Lower leg skin (tissue), 4 donors: Measurements from ENCODE around the gene ADGRG3. TPM values are rescaled to one million over a fixed set of nuclear protein-coding genes. Genes with fewer than 3 reads are reported as not detected.

ENCODE experiments used
- DNase-seq, 2 donors: peaks; one replicate each; pipeline ENCODE4 v3.0.0-alpha.2; 2019; ENCODE audit warnings: low spot score in 2 of 2
- H3K4me3 ChIP-seq: fragments of 200-600 bp; sonication (generic); 2 replicates; pipeline ENCODE4 v1.5.1; 2017; ENCODE audit warnings: mild to moderate bottlenecking, low read depth; ENCODE audit not compliant: poor library complexity, severe bottlenecking
- CTCF ChIP-seq, 3 donors: fragments of 450-650 bp; IDR thresholded peaks; one replicate each; pipeline ENCODE4 v1.5.1; 2016; ENCODE audit warnings: antibody characterized with exemption in 3 of 3, mild to moderate bottlenecking in 3 of 3, moderate library complexity in 2 of 3
- POLR2A ChIP-seq, 2 donors: fragments of 450-650 bp; IDR thresholded peaks; one replicate each; pipeline ENCODE4 v1.6.1; 2016 to 2017; ENCODE audit warnings: antibody characterized with exemption in 2 of 2, mild to moderate bottlenecking in 1 of 2, moderate library complexity in 1 of 2
- WGBS, 2 donors: methylation state at CpG; one replicate each; pipeline ENCODE4 v1.1.5; 2018; 5-methylcytosine and 5-hydroxymethylcytosine counted together
- intact Hi-C: fragments of 100-400 bp; cut with DNase I; formaldehyde crosslinking; loops from one replicate; pipeline ENCODE4 v1.15.0; 2023; ENCODE audit warnings: low total_unique reads
- total RNA-seq, 4 donors: library from RNA; depleted of rRNA; stranded (reverse); fragments of >200 nt; gene quantifications; one replicate each; pipeline ENCODE4 v1.1.0, GENCODE V29; 2016

ADGRG3 gene
- total RNA-seq, 4 donors from 2014 or later = 0.25 to 7.3 (median 1.1) TPM

- WGBS, 2 donors = 91 to 95% methylated on average over 6 of the region's 6 CpGs
- no peak overlapping the region for H3K4me3 ChIP-seq
- TF ChIP-seq CTCF (IDR thresholded peaks at IDR 0.05) (no peak), POLR2A (IDR thresholded peaks at IDR 0.05) (no peak)
- intact Hi-C loops = no loop called here
- DNase-seq = peak in 1 of 2 donors; percentile 21
Measured at GRCh38 chr16:57714047-57714446, 45.9 kb downstream of the ADGRG3 start.

GRCh38 chr16:57720142-57720575 is 52.1 kb downstream of the ADGRG3 start:
- no peak overlapping the region for H3K4me3 ChIP-seq
- intact Hi-C loops = no loop called here
- no peak for DNase-seq
- WGBS, 2 donors = 66 to 79% methylated on average over 3 of the region's 3 CpGs
- TF ChIP-seq CTCF (IDR thresholded peaks at IDR 0.05) (no peak), POLR2A (IDR thresholded peaks at IDR 0.05) (no peak)

GRCh38 chr16:57721356-57722209 is 53.5 kb downstream of the ADGRG3 start:
- intact Hi-C loops = no loop called here
- WGBS, 2 donors = 63 to 71% methylated on average over 17 of the region's 17 CpGs
- no peak overlapping the region for H3K4me3 ChIP-seq
- TF ChIP-seq CTCF (IDR thresholded peaks at IDR 0.05) = no peak
- no peak for TF ChIP-seq POLR2A (IDR thresholded peaks at IDR 0.05)
- DNase-seq = no peak

GRCh38 chr16:57722210-57722499 is 54.0 kb downstream of the ADGRG3 start:
- 90 to 94% methylated on average over 2 of the region's 2 CpGs for WGBS, 2 donors
- H3K4me3 ChIP-seq = no peak overlapping the region
- no peak for DNase-seq
- intact Hi-C loops = no loop called here
- TF ChIP-seq CTCF (IDR thresholded peaks at IDR 0.05) (no peak), POLR2A (IDR thresholded peaks at IDR 0.05) (no peak)

- intact Hi-C loops = no loop called here
Measured at GRCh38 chr16:57722651-57723050, 54.5 kb downstream of the ADGRG3 start.

More at GRCh38 chr16:57722651-57723050, 54.5 kb downstream of the ADGRG3 start:
- no peak for DNase-seq
- 78 to 88% methylated on average over 11 of the region's 11 CpGs for WGBS, 2 donors
- TF ChIP-seq CTCF (IDR thresholded peaks at IDR 0.05) (no peak), POLR2A (IDR thresholded peaks at IDR 0.05) (no peak)
- H3K4me3 ChIP-seq = no peak overlapping the region
